IMR-90 (cell line): ENCODE results near the gene DENND10. TPM values are rescaled to one million over a fixed set of nuclear protein-coding genes. Genes with fewer than 3 reads are reported as not detected.

Experiments
- ATAC-seq: fragments of 200-7000 bp; cut with Tn5 transposase; 2 replicates; pipeline ENCODE4 v1.9.1; 2020; ENCODE audit warnings: low read depth, mild to moderate bottlenecking, moderate library complexity
- BruUV-seq: library from RNA; stranded (reverse); fragments of 400-500 nt; replicated peaks from 2 replicates; lab custom pipeline; 2021; lab: Mats Ljungman, UMichigan
- CTCF ChIA-PET: fragments of 300-600 bp; formaldehyde crosslinking; extraction: SDS; loops from one replicate; lab custom pipeline; 2021; ENCODE audit warnings: antibody characterized with exemption; lab: Yijun Ruan, JAX
- POLR2A ChIA-PET: fragments of 300-600 bp; sonication (Branson Sonifier 250); formaldehyde crosslinking; loops from one replicate; lab custom pipeline; 2022; ENCODE audit warnings: antibody characterized with exemption; ENCODE audit not compliant: unreplicated experiment; lab: Charles Lee
- DNase-seq: peaks from one replicate; pipeline ENCODE4 v3.0.0; 2013
- H2AFZ ChIP-seq: replicated peaks from 2 replicates; pipeline ENCODE3; 2013; ENCODE audit warnings: low read length, mild to moderate bottlenecking; ENCODE audit not compliant: poor library complexity
- H2AK5ac ChIP-seq: 2 replicates; pipeline ENCODE4 v1.6.1; 2013; ENCODE audit warnings: low read depth, low read length, inconsistent platforms
- H2AK9ac ChIP-seq: replicated peaks from 2 replicates; pipeline ENCODE3; 2013; ENCODE audit warnings: mild to moderate bottlenecking, low read depth, low read length, moderate library complexity; ENCODE audit not compliant: poor library complexity
- H2BK120ac ChIP-seq: 2 replicates; pipeline ENCODE4 v1.6.1; 2013; ENCODE audit warnings: low read depth, low read length, inconsistent platforms
- H2BK15ac ChIP-seq: 3 replicates; pipeline ENCODE4 v1.6.1; 2013; ENCODE audit warnings: low read depth, low read length, inconsistent platforms
- H2BK20ac ChIP-seq: 2 replicates; pipeline ENCODE4 v1.6.1; 2013; ENCODE audit warnings: low read depth, mild to moderate bottlenecking, inconsistent platforms, low read length, moderate library complexity
- H2BK5ac ChIP-seq: 2 replicates; pipeline ENCODE4 v1.6.1; 2013; ENCODE audit warnings: mild to moderate bottlenecking, low read depth, low read length, inconsistent platforms; ENCODE audit not compliant: poor library complexity, severe bottlenecking
- H3K14ac ChIP-seq: replicated peaks from 2 replicates; pipeline ENCODE4 v1.6.1; 2013; ENCODE audit warnings: low read depth, low read length, inconsistent platforms
- H3K18ac ChIP-seq: 2 replicates; pipeline ENCODE4 v1.6.1; 2013; ENCODE audit warnings: low read depth, low read length, control low read depth
- H3K23ac ChIP-seq: 2 replicates; pipeline ENCODE4 v1.6.1; 2013; ENCODE audit warnings: low read depth, low read length, inconsistent platforms
- H3K27ac ChIP-seq: 2 replicates; pipeline ENCODE4 v1.5.1; 2013; ENCODE audit warnings: mild to moderate bottlenecking, control low read depth, low read length; ENCODE audit not compliant: insufficient read depth
- H3K27me3 ChIP-seq: 2 replicates; pipeline ENCODE4 v1.6.1; 2013; ENCODE audit warnings: low read length; ENCODE audit not compliant: control insufficient read depth, insufficient read depth
- H3K36me3 ChIP-seq: 2 replicates; pipeline ENCODE4 v1.6.1; 2013; ENCODE audit warnings: low read length, mixed read lengths; ENCODE audit not compliant: control insufficient read depth, insufficient read depth
- H3K4ac ChIP-seq: 2 replicates; pipeline ENCODE4 v1.6.1; 2013; ENCODE audit warnings: low read depth, low read length, inconsistent platforms
- H3K4me1 ChIP-seq: 2 replicates; pipeline ENCODE4 v1.6.1; 2013; ENCODE audit warnings: low read length, mixed read lengths; ENCODE audit not compliant: control insufficient read depth, insufficient read depth
- H3K4me2 ChIP-seq: 2 replicates; pipeline ENCODE4 v1.6.1; 2013; ENCODE audit warnings: low read depth, mild to moderate bottlenecking, control low read depth, low read length, moderate library complexity
- H3K4me3 ChIP-seq: 2 replicates; pipeline ENCODE4 v1.5.1; 2013; ENCODE audit warnings: low read depth, mild to moderate bottlenecking, control low read depth, low read length, moderate library complexity; ENCODE audit not compliant: insufficient read depth
- H3K56ac ChIP-seq: 2 replicates; pipeline ENCODE4 v1.6.1; 2013; ENCODE audit warnings: low read length, inconsistent platforms; ENCODE audit not compliant: insufficient read depth; ENCODE audit errors: extremely low read depth
- H3K79me1 ChIP-seq, 2 experiments: 2 replicates each; pipeline ENCODE4 v1.6.1; 2013; ENCODE audit warnings: low read length in 2 of 2, inconsistent platforms in 1 of 2, low read depth in 1 of 2
- H3K9ac ChIP-seq: 2 replicates; pipeline ENCODE4 v1.6.1; 2013; ENCODE audit warnings: low read depth, low read length, control low read depth
- H3K9me1 ChIP-seq: 2 replicates; pipeline ENCODE4 v1.6.1; 2013; ENCODE audit warnings: low read length, inconsistent platforms; ENCODE audit not compliant: insufficient read depth
- H3K9me3 ChIP-seq: 2 replicates; pipeline ENCODE4 v1.6.1; 2013; ENCODE audit warnings: low read length; ENCODE audit not compliant: control insufficient read depth, insufficient read depth
- H4K20me1 ChIP-seq: 2 replicates; pipeline ENCODE4 v1.6.1; 2013; ENCODE audit warnings: low read length, inconsistent platforms; ENCODE audit not compliant: insufficient read depth
- H4K5ac ChIP-seq: 2 replicates; pipeline ENCODE4 v1.6.1; 2013; ENCODE audit warnings: mild to moderate bottlenecking, low read depth, low read length, control low read depth
- H4K8ac ChIP-seq, 2 experiments: 2 replicates each; pipeline ENCODE4 v1.6.1; 2013; ENCODE audit warnings: low read depth in 2 of 2, low read length in 2 of 2, control low read depth in 1 of 2, inconsistent platforms in 1 of 2
- H4K91ac ChIP-seq: 2 replicates; pipeline ENCODE4 v1.6.1; 2013; ENCODE audit warnings: low read depth, low read length, inconsistent platforms; ENCODE audit not compliant: insufficient read depth
- BHLHE40 ChIP-seq: fragments of 150-350 bp; IDR thresholded peaks from 2 replicates; pipeline ENCODE4 v1.6.1; 2016; ENCODE audit warnings: mild to moderate bottlenecking, low read depth, low read length
- CEBPB ChIP-seq: IDR thresholded peaks from 2 replicates; pipeline ENCODE4 v1.6.1; 2012; ENCODE audit warnings: low read depth, low read length, improper control_type of control experiment
- CTCF ChIP-seq: conservative IDR thresholded peaks from 2 replicates; pipeline ENCODE4 v1.5.1; 2012; ENCODE audit warnings: mild to moderate bottlenecking, low read depth, low read length, improper control_type of control experiment
- FOS ChIP-seq: fragments of 150-350 bp; IDR thresholded peaks from 2 replicates; pipeline ENCODE4 v1.6.1; 2016; ENCODE audit warnings: low read depth, low read length
- MXI1 ChIP-seq: IDR thresholded peaks from 2 replicates; pipeline ENCODE4 v1.6.1; 2012; ENCODE audit warnings: low read depth, mild to moderate bottlenecking, low read length, moderate library complexity, borderline replicate concordance
- NFE2L2 ChIP-seq: fragments of 150-350 bp; IDR thresholded peaks from 2 replicates; pipeline ENCODE4 v1.6.1; 2016; ENCODE audit warnings: low read depth, mild to moderate bottlenecking, low read length
- POLR2A ChIP-seq: IDR thresholded peaks from 2 replicates; pipeline ENCODE4 v1.6.1; 2012; ENCODE audit warnings: mild to moderate bottlenecking, low read depth, low read length
- RAD21 ChIP-seq: IDR thresholded peaks from 2 replicates; pipeline ENCODE4 v1.6.1; 2012; ENCODE audit warnings: low read length, improper control_type of control experiment
- SMC3 ChIP-seq: fragments of 150-350 bp; IDR thresholded peaks from 2 replicates; pipeline ENCODE4 v1.6.1; 2016; ENCODE audit warnings: low read depth, mild to moderate bottlenecking, antibody characterized with exemption, low read length, moderate library complexity
- WGBS, 2 experiments: methylation state at CpG; one replicate each; pipeline versions ENCODE4 v1.1.5 to v1.1.7; 2013; ENCODE audit warnings: missing lambda C conversion rate in 2 of 2; ENCODE audit not compliant: insufficient read length in 1 of 2; ENCODE audit errors: extremely low coverage in 2 of 2; 5-methylcytosine and 5-hydroxymethylcytosine counted together
- dilution Hi-C: fragments of 300-500 bp; cut with HindIII; formaldehyde crosslinking; loops from one replicate; pipeline ENCODE4 v1.14.3; 2018; ENCODE audit warnings: low sequenced_read_pairs; ENCODE audit not compliant: unreplicated experiment
- in situ Hi-C: fragments of 300-500 bp; cut with MboI; formaldehyde crosslinking; loops from 3 replicates; pipeline ENCODE4 v1.14.3; 2019; ENCODE audit warnings: low sequenced_read_pairs, inconsistent platforms, mixed read lengths
- intact Hi-C: fragments of 100-400 bp; cut with micrococcal nuclease; formaldehyde crosslinking; loops from 2 replicates; pipeline ENCODE4 v1.10.0; 2022
- polyA plus RNA-seq, 3 experiments: library from polyadenylated mRNA; depleted of rRNA; stranded (reverse); fragments of >200 nt; gene quantifications; 2 replicates each; pipeline ENCODE4 v1.2.3, GENCODE V29; 2012; ENCODE audit warnings: low replicate concordance in 1 of 3
- total RNA-seq: library from RNA; depleted of rRNA; stranded (reverse); fragments of >200 nt; gene quantifications from 2 replicates; pipeline ENCODE4 v1.2.3, GENCODE V29; 2012

DENND10 gene
- total and polyA plus RNA-seq, 2 of the 4 experiments (the other 2 are of a cell fraction): 50.9 to 81.4 TPM

- Histone ChIP-seq H3K4me3 (no peak overlapping the region), H3K79me1 (peaks cover 6 to 22% of the 10 kb centered on the region in 2 experiments; a peak in 3 of 4 replicates), H2BK20ac (peak overlapping the region; percentile 87), H2BK5ac (peak overlapping the region; percentile 92), H4K8ac (peak overlapping the region; percentile 52 to 88; a peak in 3 of 4 replicates), H3K23ac (peak overlapping the region; percentile 70), H3K4me2 (peak overlapping the region; percentile 34), H4K20me1 (peaks cover 4% of the 10 kb centered on the region), H4K5ac (peak overlapping the region; percentile 25), H3K9me1 (no peaks in the 10 kb centered on the region), H2BK15ac (peak overlapping the region; percentile 75; the same call in 2 of the 3 replicates), H3K18ac (peak overlapping the region; percentile 62), H3K36me3 (peaks cover 27% of the 10 kb centered on the region), H3K27ac (peak overlapping the region; percentile 87), H3K9me3 (no peaks in the 10 kb centered on the region), H2AK5ac (peak overlapping the region; percentile 87), H2BK120ac (peak overlapping the region; percentile 89), H4K91ac (peak overlapping the region; percentile 83), H3K4me1 (peaks cover 15% of the 10 kb centered on the region), H3K56ac (peak overlapping the region; percentile 76; the same call in 1 of the 2 replicates), H2AFZ (peak overlapping the region; percentile 46), H3K4ac (peak overlapping the region; percentile 88), H3K9ac (peak overlapping the region; percentile 38; the same call in 1 of the 2 replicates), H2AK9ac (peak overlapping the region; percentile 79), H3K14ac (peak overlapping the region; percentile 67), H3K27me3 (no peaks in the 10 kb centered on the region)
- ATAC-seq: peak; percentile 90
- DNase-seq: peak; percentile 95
- POLR2A ChIA-PET: no interaction called here
- TF ChIP-seq CTCF (no peak), RAD21 (peak; percentile 16; the same call in 1 of the 2 replicates), FOS (peak; percentile 64; the same call in 1 of the 2 replicates), POLR2A (no peak), BHLHE40 (no peak), MXI1 (no peak), CEBPB (peak; percentile 99), SMC3 (no peak), NFE2L2 (peak; percentile 19; the same call in 1 of the 2 replicates)
- BruUV-seq: no TSS peak
- 60% methylated on average over 2 of the region's 11 CpGs; no CpG with 5 or more reads in 1 of the 2 experiments for WGBS, 2 experiments
- in situ Hi-C loops (no loop called here), intact Hi-C loops (loop anchor here (1.0 kb wide), 1 partner anchor 10 kb away; the partner anchor contains the start of gene DENND10), dilution Hi-C loops (no loop called here)
- CTCF ChIA-PET: interaction anchor here (0.6 kb wide), 1 partner anchor 799 kb away, joined by 3 read pairs; no protein-coding TSS in a partner anchor
These were observed 10.1 kb downstream of the DENND10 start for GRCh38 chr10:119113751-119114732.
